ENCODE data around the gene SLC6A11. TPM values are rescaled to one million over a fixed set of nuclear protein-coding genes. Genes with fewer than 3 reads are reported as not detected.

SLC6A11 gene
- total RNA-seq, 1 donor, result not detected

DNA sequence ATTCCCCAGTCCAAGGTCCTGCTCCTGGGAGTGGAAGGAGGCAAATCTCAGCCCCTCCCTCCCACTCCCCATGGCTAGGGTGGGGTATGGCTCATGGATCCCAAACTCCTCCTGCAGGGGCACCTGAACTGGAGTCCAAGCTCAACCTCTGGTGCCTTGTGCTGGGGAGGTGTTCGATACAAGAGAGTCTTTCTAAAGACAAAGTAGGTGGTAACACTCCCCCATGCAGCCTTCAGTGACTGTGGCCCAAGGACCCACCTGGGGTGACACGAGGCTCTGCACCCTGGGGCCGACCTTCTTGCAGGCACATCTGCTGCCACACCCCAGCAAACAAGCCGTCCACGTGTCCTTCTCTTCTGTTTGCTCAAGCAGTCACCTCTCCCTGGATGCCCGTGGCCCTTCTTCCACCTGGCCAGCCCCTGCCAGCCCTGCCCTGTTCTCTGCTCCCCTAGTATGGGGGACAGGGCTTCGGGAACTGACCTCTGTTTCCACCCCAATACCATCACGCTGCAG lies 36.7 kb upstream of the SLC6A11 start:
- no peak overlapping the region for H2AFZ ChIP-seq (ENCODE audit: low read length)
- no peak overlapping the region for H3K4me2 ChIP-seq (ENCODE audit: insufficient read depth, low read length)
- no peak overlapping the region for H3K27ac ChIP-seq (ENCODE audit: low read depth, low read length)
- H3K4me1 ChIP-seq (ENCODE audit: insufficient read depth, low read length), result no peaks in the 10 kb centered on the region
- H3K36me3 ChIP-seq (ENCODE audit: insufficient read depth, low read length), result no peaks in the 10 kb centered on the region
- no peaks in the 10 kb centered on the region for H4K20me1 ChIP-seq (ENCODE audit: insufficient read depth, low read length)
- H3K79me2 ChIP-seq (ENCODE audit: insufficient read depth, low read length), result no peaks in the 10 kb centered on the region
- no peaks in the 10 kb centered on the region for H3K9me3 ChIP-seq (ENCODE audit: low read depth, low read length)
- peaks cover 2% of the 10 kb centered on the region for H3K27me3 ChIP-seq (ENCODE audit: insufficient read depth, low read length)
- TF ChIP-seq, protein P1, sequence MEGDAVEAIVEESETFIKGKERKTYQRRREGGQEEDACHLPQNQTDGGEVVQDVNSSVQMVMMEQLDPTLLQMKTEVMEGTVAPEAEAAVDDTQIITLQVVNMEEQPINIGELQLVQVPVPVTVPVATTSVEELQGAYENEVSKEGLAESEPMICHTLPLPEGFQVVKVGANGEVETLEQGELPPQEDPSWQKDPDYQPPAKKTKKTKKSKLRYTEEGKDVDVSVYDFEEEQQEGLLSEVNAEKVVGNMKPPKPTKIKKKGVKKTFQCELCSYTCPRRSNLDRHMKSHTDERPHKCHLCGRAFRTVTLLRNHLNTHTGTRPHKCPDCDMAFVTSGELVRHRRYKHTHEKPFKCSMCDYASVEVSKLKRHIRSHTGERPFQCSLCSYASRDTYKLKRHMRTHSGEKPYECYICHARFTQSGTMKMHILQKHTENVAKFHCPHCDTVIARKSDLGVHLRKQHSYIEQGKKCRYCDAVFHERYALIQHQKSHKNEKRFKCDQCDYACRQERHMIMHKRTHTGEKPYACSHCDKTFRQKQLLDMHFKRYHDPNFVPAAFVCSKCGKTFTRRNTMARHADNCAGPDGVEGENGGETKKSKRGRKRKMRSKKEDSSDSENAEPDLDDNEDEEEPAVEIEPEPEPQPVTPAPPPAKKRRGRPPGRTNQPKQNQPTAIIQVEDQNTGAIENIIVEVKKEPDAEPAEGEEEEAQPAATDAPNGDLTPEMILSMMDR (IDR thresholded peaks at IDR 0.05; ENCODE audit: extremely low read depth, low read depth, low read length), result no peak
- H3K4me3 ChIP-seq (ENCODE audit: insufficient read depth, low read length), result no peak overlapping the region
- no peak for DNase-seq (ENCODE audit: insufficient read length, low spot score, missing footprints)

DNA sequence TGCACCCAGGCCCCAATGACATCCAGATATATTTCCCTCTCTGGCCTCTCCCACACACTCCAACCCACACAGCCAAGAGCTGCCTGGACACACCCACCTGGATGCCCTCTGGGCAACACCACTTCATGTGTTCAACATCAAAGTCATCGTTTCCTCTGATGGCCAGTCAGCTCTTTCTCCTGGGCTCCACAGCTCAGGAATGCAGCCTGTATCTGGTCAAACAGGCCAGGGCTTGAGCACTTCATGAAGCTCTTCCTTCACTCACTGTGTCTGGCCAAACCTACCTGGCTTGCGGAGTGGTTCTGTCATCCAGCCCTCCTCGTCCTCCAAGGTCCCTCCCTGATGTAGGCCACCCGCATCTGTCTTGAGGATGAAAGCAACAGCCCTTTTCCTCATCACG lies 35.8 kb upstream of the SLC6A11 start:
- Histone ChIP-seq H3K9me3 (ENCODE audit: low read depth, low read length) (no peaks in the 10 kb centered on the region), H3K27ac (ENCODE audit: low read depth, low read length) (no peak overlapping the region), H3K27me3 (ENCODE audit: insufficient read depth, low read length) (no peaks in the 10 kb centered on the region), H3K4me2 (ENCODE audit: insufficient read depth, low read length) (no peak overlapping the region), H3K79me2 (ENCODE audit: insufficient read depth, low read length) (no peaks in the 10 kb centered on the region), H4K20me1 (ENCODE audit: insufficient read depth, low read length) (no peaks in the 10 kb centered on the region), H3K4me1 (ENCODE audit: insufficient read depth, low read length) (no peaks in the 10 kb centered on the region), H3K4me3 (ENCODE audit: insufficient read depth, low read length) (no peak overlapping the region), H2AFZ (ENCODE audit: low read length) (no peak overlapping the region), H3K36me3 (ENCODE audit: insufficient read depth, low read length) (no peaks in the 10 kb centered on the region)
- TF ChIP-seq, protein P1 (IDR thresholded peaks at IDR 0.05; ENCODE audit: extremely low read depth, low read depth, low read length), result no peak
- DNase-seq (ENCODE audit: insufficient read length, low spot score, missing footprints), result no peak

DNA sequence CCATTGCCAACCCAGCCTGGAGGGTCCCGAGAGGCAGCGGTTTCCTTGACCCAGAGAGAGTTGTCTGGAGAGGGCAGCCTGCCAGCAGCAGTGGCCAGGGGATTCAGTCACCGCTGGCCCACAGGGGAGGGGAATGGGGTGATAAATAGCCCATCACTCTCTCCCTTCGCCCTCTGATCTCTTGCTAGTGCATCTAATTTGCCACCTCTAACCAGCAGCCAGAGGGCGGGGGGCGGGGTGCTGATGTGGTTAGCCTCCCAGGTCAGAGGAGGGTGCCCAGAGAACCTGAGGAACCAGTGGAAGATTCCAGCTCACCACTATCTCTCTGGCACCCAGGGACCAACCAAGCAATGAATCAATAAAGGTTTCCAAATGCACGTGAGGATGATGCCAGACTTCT lies 35.1 kb upstream of the SLC6A11 start:
- H3K27ac ChIP-seq (ENCODE audit: low read depth, low read length), result no peak overlapping the region
- no peak overlapping the region for H3K4me3 ChIP-seq (ENCODE audit: insufficient read depth, low read length)
- H2AFZ ChIP-seq (ENCODE audit: low read length), result no peak overlapping the region
- H3K36me3 ChIP-seq (ENCODE audit: insufficient read depth, low read length), result no peaks in the 10 kb centered on the region
- no peaks in the 10 kb centered on the region for H3K79me2 ChIP-seq (ENCODE audit: insufficient read depth, low read length)
- H3K4me2 ChIP-seq (ENCODE audit: insufficient read depth, low read length), result no peak overlapping the region
- DNase-seq (ENCODE audit: insufficient read length, low spot score, missing footprints), result no peak
- H3K4me1 ChIP-seq (ENCODE audit: insufficient read depth, low read length), result no peaks in the 10 kb centered on the region
- no peaks in the 10 kb centered on the region for H4K20me1 ChIP-seq (ENCODE audit: insufficient read depth, low read length)
- TF ChIP-seq, protein P1 (IDR thresholded peaks at IDR 0.05; ENCODE audit: extremely low read depth, low read depth, low read length), result no peak
- no peaks in the 10 kb centered on the region for H3K27me3 ChIP-seq (ENCODE audit: insufficient read depth, low read length)
- H3K9me3 ChIP-seq (ENCODE audit: low read depth, low read length), result no peaks in the 10 kb centered on the region

DNA sequence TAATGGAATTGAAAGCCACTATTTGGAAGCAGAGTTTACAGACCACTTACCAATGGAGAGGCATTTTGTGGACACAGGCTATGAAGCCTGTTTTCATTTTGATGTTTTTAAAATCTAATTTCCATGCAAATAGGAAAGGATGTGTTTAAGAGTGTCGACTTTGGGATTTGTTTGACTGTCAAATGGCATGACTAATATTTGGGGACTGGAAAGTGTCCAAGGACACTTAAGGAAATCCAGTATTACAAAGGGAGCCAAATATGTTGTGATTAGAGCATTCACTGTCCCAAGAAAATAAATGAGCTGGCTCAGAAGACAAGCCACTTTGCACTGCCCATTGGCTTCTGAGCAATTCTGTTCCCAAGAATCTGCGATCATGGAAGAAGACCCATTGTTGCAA lies 34.0 kb upstream of the SLC6A11 start:
- Histone ChIP-seq H3K4me1 (ENCODE audit: insufficient read depth, low read length) (no peaks in the 10 kb centered on the region), H3K9me3 (ENCODE audit: low read depth, low read length) (no peaks in the 10 kb centered on the region), H3K27me3 (ENCODE audit: insufficient read depth, low read length) (no peaks in the 10 kb centered on the region), H3K27ac (ENCODE audit: low read depth, low read length) (no peak overlapping the region), H3K36me3 (ENCODE audit: insufficient read depth, low read length) (no peaks in the 10 kb centered on the region), H3K4me2 (ENCODE audit: insufficient read depth, low read length) (no peak overlapping the region), H2AFZ (ENCODE audit: low read length) (no peak overlapping the region), H3K4me3 (ENCODE audit: insufficient read depth, low read length) (no peak overlapping the region), H4K20me1 (ENCODE audit: insufficient read depth, low read length) (no peaks in the 10 kb centered on the region), H3K79me2 (ENCODE audit: insufficient read depth, low read length) (no peaks in the 10 kb centered on the region)
- DNase-seq (ENCODE audit: insufficient read length, low spot score, missing footprints), result no peak
- TF ChIP-seq, protein P1 (IDR thresholded peaks at IDR 0.05; ENCODE audit: extremely low read depth, low read depth, low read length), result no peak
